Measurements from ENCODE around the gene TIMM17A.

- TF ChIP-seq POLR2A (IDR thresholded peaks at IDR 0.05), result no peak
- TF ChIP-seq, protein P1, sequence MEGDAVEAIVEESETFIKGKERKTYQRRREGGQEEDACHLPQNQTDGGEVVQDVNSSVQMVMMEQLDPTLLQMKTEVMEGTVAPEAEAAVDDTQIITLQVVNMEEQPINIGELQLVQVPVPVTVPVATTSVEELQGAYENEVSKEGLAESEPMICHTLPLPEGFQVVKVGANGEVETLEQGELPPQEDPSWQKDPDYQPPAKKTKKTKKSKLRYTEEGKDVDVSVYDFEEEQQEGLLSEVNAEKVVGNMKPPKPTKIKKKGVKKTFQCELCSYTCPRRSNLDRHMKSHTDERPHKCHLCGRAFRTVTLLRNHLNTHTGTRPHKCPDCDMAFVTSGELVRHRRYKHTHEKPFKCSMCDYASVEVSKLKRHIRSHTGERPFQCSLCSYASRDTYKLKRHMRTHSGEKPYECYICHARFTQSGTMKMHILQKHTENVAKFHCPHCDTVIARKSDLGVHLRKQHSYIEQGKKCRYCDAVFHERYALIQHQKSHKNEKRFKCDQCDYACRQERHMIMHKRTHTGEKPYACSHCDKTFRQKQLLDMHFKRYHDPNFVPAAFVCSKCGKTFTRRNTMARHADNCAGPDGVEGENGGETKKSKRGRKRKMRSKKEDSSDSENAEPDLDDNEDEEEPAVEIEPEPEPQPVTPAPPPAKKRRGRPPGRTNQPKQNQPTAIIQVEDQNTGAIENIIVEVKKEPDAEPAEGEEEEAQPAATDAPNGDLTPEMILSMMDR (IDR thresholded peaks at IDR 0.05), result no peak
These were observed 43.3 kb upstream of the TIMM17A start for GRCh38 chr1:201911826-201912571.
